CD14-positive monocyte (primary cell): ENCODE measurements around the gene HECTD1. TPM values are rescaled to one million over a fixed set of nuclear protein-coding genes. Genes with fewer than 3 reads are reported as not detected.

Experiments
- DNase-seq, 3 donors: peaks; one replicate each; pipeline ENCODE4 v3.0.0-alpha.2; 2011 to 2022
- H2AFZ ChIP-seq: 2 replicates; pipeline ENCODE4 v1.6.0; 2012; ENCODE audit warnings: mild to moderate bottlenecking, low read depth, low read length, inconsistent platforms; ENCODE audit not compliant: insufficient read depth, poor library complexity, severe bottlenecking
- H3K27ac ChIP-seq, 2 donors: 1 replicate in 1 of 2; 2 replicates in 1 of 2; pipeline ENCODE4 v1.5.1; 2012 to 2013; ENCODE audit warnings: low read length in 2 of 2, control low read depth in 1 of 2, inconsistent platforms in 1 of 2, low read depth in 1 of 2, mild to moderate bottlenecking in 1 of 2
- H3K27me3 ChIP-seq, 2 donors: one replicate each; pipeline versions ENCODE4 v1.6.0 to v1.6.1; 2011 to 2013; ENCODE audit warnings: low read length in 2 of 2; ENCODE audit not compliant: control insufficient read depth in 2 of 2, insufficient read depth in 2 of 2
- H3K36me3 ChIP-seq, 2 donors: replicated peaks in 1 of 2; 1 replicate in 1 of 2; 2 replicates in 1 of 2; pipeline versions ENCODE4 v1.5.1 to v1.6.1; 2012 to 2013; ENCODE audit warnings: low read length in 2 of 2, control low read depth in 1 of 2, inconsistent platforms in 1 of 2, mild to moderate bottlenecking in 1 of 2; ENCODE audit not compliant: insufficient read depth in 2 of 2, control insufficient read depth in 1 of 2
- H3K4me1 ChIP-seq, 2 donors: 1 replicate in 1 of 2; 2 replicates in 1 of 2; pipeline versions ENCODE4 v1.5.1 to v1.6.1; 2012 to 2013; ENCODE audit warnings: low read length in 2 of 2, control low read depth in 1 of 2, inconsistent platforms in 1 of 2, mild to moderate bottlenecking in 1 of 2, moderate library complexity in 1 of 2; ENCODE audit not compliant: insufficient read depth in 2 of 2, control insufficient read depth in 1 of 2
- H3K4me2 ChIP-seq: replicated peaks from 2 replicates; pipeline ENCODE3; 2012; ENCODE audit warnings: low read length, moderate library complexity, mild to moderate bottlenecking; ENCODE audit not compliant: poor library complexity, severe bottlenecking; ENCODE audit errors: extremely low read depth
- H3K4me3 ChIP-seq, 3 experiments: fragments of 200-600 bp in 1 of 3; sonication (generic) in 1 of 3; replicated peaks in 1 of 3; 1 replicate in 2 of 3; 2 replicates in 1 of 3; pipeline ENCODE4 v1.5.1; 2011 to 2013; ENCODE audit warnings: low read length in 3 of 3, mild to moderate bottlenecking in 3 of 3, control low read depth in 2 of 3, low read depth in 2 of 3, inconsistent platforms in 1 of 3, moderate library complexity in 1 of 3
- H3K79me2 ChIP-seq: 2 replicates; pipeline ENCODE4 v1.6.0; 2012; ENCODE audit warnings: mild to moderate bottlenecking, control low read depth, inconsistent platforms, low read length, moderate library complexity; ENCODE audit not compliant: insufficient read depth
- H3K9ac ChIP-seq: 2 replicates; pipeline ENCODE4 v1.6.0; 2017; ENCODE audit warnings: low read length, mild to moderate bottlenecking; ENCODE audit not compliant: insufficient read depth, poor library complexity, severe bottlenecking
- H3K9me3 ChIP-seq, 2 donors: replicated peaks in 1 of 2; 1 replicate in 1 of 2; 2 replicates in 1 of 2; pipeline versions ENCODE4 v1.5.1 to v1.6.1; 2012 to 2013; ENCODE audit warnings: low read length in 2 of 2, control low read depth in 1 of 2; ENCODE audit not compliant: control insufficient read depth in 1 of 2, insufficient read depth in 1 of 2
- H4K20me1 ChIP-seq: 2 replicates; pipeline ENCODE4 v1.6.0; 2012; ENCODE audit warnings: mild to moderate bottlenecking, low read length, control low read depth, moderate library complexity; ENCODE audit not compliant: insufficient read depth
- H3K27ac Mint-ChIP-seq, 7 donors: one replicate each; pipeline ENCODE4 v1.8.0; 2020; ENCODE audit warnings: mild to moderate bottlenecking in 7 of 7, mixed read lengths in 7 of 7, moderate library complexity in 6 of 7, inconsistent platforms in 2 of 7
- H3K27me3 Mint-ChIP-seq, 3 donors: one replicate each; pipeline ENCODE4 v1.8.0; 2021 to 2022; ENCODE audit warnings: low read depth in 3 of 3, mild to moderate bottlenecking in 3 of 3, mixed read lengths in 3 of 3, moderate library complexity in 3 of 3, inconsistent platforms in 1 of 3
- H3K36me3 Mint-ChIP-seq, 2 donors: one replicate each; pipeline ENCODE4 v1.8.0; 2020; ENCODE audit warnings: mixed read lengths in 2 of 2, inconsistent platforms in 1 of 2, mild to moderate bottlenecking in 1 of 2
- H3K4me1 Mint-ChIP-seq: one replicate; pipeline ENCODE4 v1.8.0; 2020; ENCODE audit warnings: mild to moderate bottlenecking, mixed read lengths
- H3K4me3 Mint-ChIP-seq, 2 donors: one replicate each; pipeline ENCODE4 v1.8.0; 2020; ENCODE audit warnings: mild to moderate bottlenecking in 2 of 2, mixed read lengths in 2 of 2, moderate library complexity in 1 of 2
- H3K9me3 Mint-ChIP-seq, 7 donors: one replicate each; pipeline ENCODE4 v1.8.0; 2020 to 2022; ENCODE audit warnings: mixed read lengths in 7 of 7, mild to moderate bottlenecking in 6 of 7, moderate library complexity in 6 of 7, inconsistent platforms in 2 of 7
- WGBS: methylation state at CpG from one replicate; pipeline ENCODE4 v1.1.5; 2013; ENCODE audit warnings: missing lambda C conversion rate; ENCODE audit not compliant: insufficient coverage; 5-methylcytosine and 5-hydroxymethylcytosine counted together
- intact Hi-C, 2 donors: fragments of 100-400 bp; cut with micrococcal nuclease; formaldehyde crosslinking; loops; one replicate each; pipeline versions ENCODE4 v1.15.0 to v1.15.1; 2023
- polyA plus RNA-seq, 3 donors: library from polyadenylated mRNA; depleted of rRNA in 1 of 3; unstranded in 2 of 3; stranded (reverse) in 1 of 3; fragments of 300-500 nt in 2 of 3; fragments of >200 nt in 1 of 3; fragmentation: Illumina TruSeq in 2 of 3; gene quantifications; 1 replicate in 2 of 3; 2 replicates in 1 of 3; pipeline ENCODE4 v1.2.3, GENCODE V29; 2012 to 2021
- TF ChIP-seq, protein P1 (sequence below): fragments of 200-600 bp; IDR thresholded peaks from one replicate; pipeline ENCODE4 v1.8.0; 2022; ENCODE audit warnings: antibody characterized with exemption, mild to moderate bottlenecking

The HECTD1 gene
- polyA plus RNA-seq, 3 donors: 12.7 to 55.9 (median 21.5) TPM

DNA sequence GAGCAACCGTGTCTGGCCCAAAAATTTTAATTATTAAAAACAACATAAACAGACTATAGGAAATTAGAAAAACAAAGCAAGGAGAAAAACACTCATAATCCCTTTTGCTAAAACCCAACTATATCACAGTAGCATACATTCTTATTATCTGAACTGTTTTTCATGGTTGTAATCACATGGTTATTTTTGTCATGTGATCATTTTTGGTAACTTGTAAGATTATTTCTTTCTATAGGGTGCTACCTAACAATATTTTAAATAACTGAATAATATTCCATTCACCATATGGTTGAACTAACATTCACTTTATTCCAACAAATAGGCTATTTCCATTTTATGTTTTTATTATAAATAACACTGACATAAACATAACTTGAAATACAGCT, 23.0 kb upstream of the HECTD1 start:
- no peaks in the 10 kb centered on the region for H3K79me2 ChIP-seq
- DNase-seq: no peak
- H3K4me3 ChIP-seq: no peak overlapping the region
- H3K36me3 ChIP-seq: no peaks in the 10 kb centered on the region
- peaks cover 20 to 25% of the 10 kb centered on the region in 2 donors for H3K4me1 ChIP-seq
- TF ChIP-seq, protein P1, sequence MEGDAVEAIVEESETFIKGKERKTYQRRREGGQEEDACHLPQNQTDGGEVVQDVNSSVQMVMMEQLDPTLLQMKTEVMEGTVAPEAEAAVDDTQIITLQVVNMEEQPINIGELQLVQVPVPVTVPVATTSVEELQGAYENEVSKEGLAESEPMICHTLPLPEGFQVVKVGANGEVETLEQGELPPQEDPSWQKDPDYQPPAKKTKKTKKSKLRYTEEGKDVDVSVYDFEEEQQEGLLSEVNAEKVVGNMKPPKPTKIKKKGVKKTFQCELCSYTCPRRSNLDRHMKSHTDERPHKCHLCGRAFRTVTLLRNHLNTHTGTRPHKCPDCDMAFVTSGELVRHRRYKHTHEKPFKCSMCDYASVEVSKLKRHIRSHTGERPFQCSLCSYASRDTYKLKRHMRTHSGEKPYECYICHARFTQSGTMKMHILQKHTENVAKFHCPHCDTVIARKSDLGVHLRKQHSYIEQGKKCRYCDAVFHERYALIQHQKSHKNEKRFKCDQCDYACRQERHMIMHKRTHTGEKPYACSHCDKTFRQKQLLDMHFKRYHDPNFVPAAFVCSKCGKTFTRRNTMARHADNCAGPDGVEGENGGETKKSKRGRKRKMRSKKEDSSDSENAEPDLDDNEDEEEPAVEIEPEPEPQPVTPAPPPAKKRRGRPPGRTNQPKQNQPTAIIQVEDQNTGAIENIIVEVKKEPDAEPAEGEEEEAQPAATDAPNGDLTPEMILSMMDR: no peak
- H3K4me1 Mint-ChIP-seq: peaks cover 17% of the 10 kb centered on the region
- H3K4me3 Mint-ChIP-seq: no peak overlapping the region
- no CpG with 5 or more reads among the region's 1 CpG for WGBS
- no peaks in the 10 kb centered on the region for H3K36me3 Mint-ChIP-seq
- H3K9me3 ChIP-seq: no peaks in the 10 kb centered on the region
- no peaks in the 10 kb centered on the region for H3K27me3 ChIP-seq
- H3K9ac ChIP-seq: no peak overlapping the region
- no peak overlapping the region for H3K27ac ChIP-seq
- no peaks in the 10 kb centered on the region for H3K27me3 Mint-ChIP-seq
- intact Hi-C loops: no loop called here
- no peaks in the 10 kb centered on the region for H3K9me3 Mint-ChIP-seq
- no peaks in the 10 kb centered on the region for H4K20me1 ChIP-seq
- no peak overlapping the region for H3K4me2 ChIP-seq
- no peak overlapping the region for H3K27ac Mint-ChIP-seq
- no peak overlapping the region for H2AFZ ChIP-seq

DNA sequence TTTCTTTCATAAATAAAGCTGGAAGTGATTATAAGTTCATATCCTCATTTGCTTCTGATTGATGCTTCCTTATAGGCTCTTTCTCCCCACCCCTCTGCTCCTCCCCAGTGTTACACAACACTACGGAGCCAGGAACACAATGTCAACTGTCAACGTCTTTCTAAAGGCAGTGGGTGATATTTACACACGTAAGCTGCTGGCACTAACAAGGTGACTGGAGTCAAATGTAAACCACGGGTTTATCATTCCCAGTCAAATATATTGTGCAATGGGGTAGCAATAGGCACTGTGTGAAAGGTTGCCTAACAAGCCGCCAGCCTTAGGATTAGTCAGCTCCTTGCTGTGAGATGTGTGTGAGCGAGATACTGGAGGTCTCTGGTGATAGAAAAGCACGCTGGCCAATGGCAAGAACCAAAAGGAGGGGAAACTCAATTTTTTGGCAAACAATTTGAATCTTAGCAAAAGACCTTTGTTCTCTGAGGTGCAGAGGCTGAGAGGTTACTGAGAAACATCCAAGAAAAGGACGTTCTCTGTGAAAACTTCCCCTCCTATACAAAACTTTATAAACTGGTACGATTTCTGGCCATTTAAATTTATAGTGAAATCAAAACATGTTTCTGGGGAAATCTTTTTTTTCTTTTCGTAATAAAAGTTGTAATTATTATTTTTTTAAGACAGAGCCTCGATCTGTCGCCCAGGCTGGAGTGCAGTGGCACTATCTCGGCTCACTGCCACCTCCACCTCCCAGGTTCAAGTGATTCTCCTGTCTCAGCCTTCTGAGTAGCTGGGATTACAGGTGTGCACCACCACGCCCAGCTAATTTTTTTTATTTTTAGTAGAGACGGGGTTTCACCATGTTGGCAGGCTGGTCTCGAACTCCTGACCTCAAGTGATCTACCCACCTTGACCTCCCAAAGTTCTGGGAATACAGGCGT, 22.3 kb upstream of the HECTD1 start:
- WGBS: 0% methylated on average over 3 of the region's 17 CpGs
- Mint-ChIP-seq H3K4me3 (peak overlapping the region; percentile 61 to 86), H3K36me3 (no peaks in the 10 kb centered on the region), H3K27me3 (no peaks in the 10 kb centered on the region), H3K9me3 (no peaks in the 10 kb centered on the region), H3K27ac (peak overlapping the region; percentile 56 to 91 (median 85)), H3K4me1 (peaks cover 17% of the 10 kb centered on the region)
- Histone ChIP-seq H3K4me2 (peak overlapping the region; percentile 74), H3K9me3 (no peaks in the 10 kb centered on the region), H3K27ac (peak overlapping the region in 1 of 2 donors; percentile 59), H3K4me1 (peaks cover 20 to 25% of the 10 kb centered on the region in 2 donors), H4K20me1 (no peaks in the 10 kb centered on the region), H3K79me2 (no peaks in the 10 kb centered on the region), H2AFZ (peak overlapping the region; percentile 57), H3K27me3 (no peaks in the 10 kb centered on the region), H3K4me3 (peak overlapping the region; percentile 21 to 69 (median 51)), H3K36me3 (no peaks in the 10 kb centered on the region), H3K9ac (peak overlapping the region; percentile 25)
- DNase-seq: peak; percentile 85 to 97 (median 95)
- TF ChIP-seq, protein P1: no peak
- intact Hi-C loops: no loop called here
